ENCODE results near the gene ALDH7A1.

ALDH7A1 gene

GRCh38 chr5:126503602-126504104 is 91.4 kb downstream of the ALDH7A1 start:
- DNase-seq, result peak; percentile 45

- no peak for DNase-seq
Observed at GRCh38 chr5:126501448-126501847, 93.6 kb downstream of the ALDH7A1 start.

GRCh38 chr5:126499853-126500342 is 95.1 kb downstream of the ALDH7A1 start:
- DNase-seq, result peak; percentile 18

- DNase-seq, result no peak
Observed at GRCh38 chr5:126499278-126499677, 95.7 kb downstream of the ALDH7A1 start.

GRCh38 chr5:126497506-126497905 is 97.5 kb downstream of the ALDH7A1 start:
- DNase-seq, result no peak

- no peak for DNase-seq
Observed at GRCh38 chr5:126494393-126494792, 100.6 kb downstream of the ALDH7A1 start.

GRCh38 chr5:126492939-126493338 is 102.1 kb downstream of the ALDH7A1 start:
- no peak for DNase-seq

- DNase-seq, result no peak
Observed at GRCh38 chr5:126490167-126490940, 104.7 kb downstream of the ALDH7A1 start.

GRCh38 chr5:126488443-126489065 is 106.5 kb downstream of the ALDH7A1 start:
- DNase-seq, result no peak

- DNase-seq, result no peak
Observed at GRCh38 chr5:126487596-126487995, 107.4 kb downstream of the ALDH7A1 start.

- no peak for DNase-seq
Observed at GRCh38 chr5:126486332-126486731, 108.7 kb downstream of the ALDH7A1 start.

- DNase-seq, result no peak
Observed at GRCh38 chr5:126484253-126484652, 110.8 kb downstream of the ALDH7A1 start.

GRCh38 chr5:126483156-126483555 is 111.9 kb downstream of the ALDH7A1 start:
- DNase-seq, result peak; percentile 45

GRCh38 chr5:126482591-126482990 is 112.4 kb downstream of the ALDH7A1 start:
- DNase-seq, result no peak

- peak; percentile 57 for DNase-seq
Observed at GRCh38 chr5:126481243-126481642, 113.8 kb downstream of the ALDH7A1 start.

All from HCEC 1CT (cell line).